Thoracic aorta (tissue), 2 donors: ENCODE measurements around the gene YARS1. TPM values are rescaled to one million over a fixed set of nuclear protein-coding genes. Genes with fewer than 3 reads are reported as not detected.

Source experiments
- ATAC-seq: fragments of 150-250 bp; one replicate; pipeline ENCODE4 v1.8.0; 2017; ENCODE audit warnings: low read depth; ENCODE audit not compliant: insufficient number of reproducible peaks, low FRiP score
- DNase-seq: peaks from one replicate; pipeline ENCODE4 v3.0.0-alpha.2; 2020; ENCODE audit warnings: low spot score
- H3K27ac ChIP-seq, 2 donors: fragments of 200-600 bp; sonication (generic); 1 replicate in 1 of 2; 2 replicates in 1 of 2; pipeline ENCODE4 v1.5.1; 2016; ENCODE audit warnings: mild to moderate bottlenecking in 2 of 2, moderate library complexity in 2 of 2
- H3K27me3 ChIP-seq: fragments of 200-600 bp; sonication (generic); replicated peaks from 2 replicates; pipeline ENCODE4 v1.6.0; 2016; ENCODE audit warnings: mild to moderate bottlenecking; ENCODE audit not compliant: insufficient read depth
- H3K36me3 ChIP-seq: fragments of 200-600 bp; sonication (generic); one replicate; pipeline ENCODE4 v1.5.1; 2016
- H3K4me1 ChIP-seq, 2 donors: fragments of 200-600 bp; sonication (generic); 1 replicate in 1 of 2; 2 replicates in 1 of 2; pipeline versions ENCODE4 v1.5.1 to v1.6.0; 2016; ENCODE audit warnings: low read depth in 2 of 2, mild to moderate bottlenecking in 1 of 2; ENCODE audit not compliant: control insufficient read depth in 1 of 2
- H3K4me3 ChIP-seq: fragments of 200-600 bp; sonication (generic); 2 replicates; pipeline ENCODE4 v1.5.1; 2016; ENCODE audit warnings: mild to moderate bottlenecking
- H3K9me3 ChIP-seq: fragments of 200-600 bp; sonication (generic); 2 replicates; pipeline ENCODE4 v1.5.1; 2016
- total RNA-seq, 2 donors: library from RNA; depleted of rRNA; stranded (reverse); fragments of >200 nt; gene quantifications; one replicate each; pipeline versions ENCODE4 v1.1.0 to v1.2.3, GENCODE V29; 2016
- TF ChIP-seq, protein P1 (sequence below): fragments of 200-600 bp; sonication (generic); IDR thresholded peaks from one replicate; pipeline ENCODE4 v1.5.1; 2019; ENCODE audit warnings: antibody characterized with exemption

Gene YARS1
- total RNA-seq, 2 donors from 2014 or later: 62.5 to 74.9 TPM

- DNase-seq (no peak), ATAC-seq (no peak)
- Histone ChIP-seq H3K27me3 (no peaks in the 10 kb centered on the region), H3K4me3 (no peak overlapping the region), H3K36me3 (peaks cover 9% of the 10 kb centered on the region), H3K4me1 (peaks cover 0 to 16% of the 10 kb centered on the region in 2 donors), H3K27ac (no peak overlapping the region), H3K9me3 (no peaks in the 10 kb centered on the region)
- TF ChIP-seq, protein P1, sequence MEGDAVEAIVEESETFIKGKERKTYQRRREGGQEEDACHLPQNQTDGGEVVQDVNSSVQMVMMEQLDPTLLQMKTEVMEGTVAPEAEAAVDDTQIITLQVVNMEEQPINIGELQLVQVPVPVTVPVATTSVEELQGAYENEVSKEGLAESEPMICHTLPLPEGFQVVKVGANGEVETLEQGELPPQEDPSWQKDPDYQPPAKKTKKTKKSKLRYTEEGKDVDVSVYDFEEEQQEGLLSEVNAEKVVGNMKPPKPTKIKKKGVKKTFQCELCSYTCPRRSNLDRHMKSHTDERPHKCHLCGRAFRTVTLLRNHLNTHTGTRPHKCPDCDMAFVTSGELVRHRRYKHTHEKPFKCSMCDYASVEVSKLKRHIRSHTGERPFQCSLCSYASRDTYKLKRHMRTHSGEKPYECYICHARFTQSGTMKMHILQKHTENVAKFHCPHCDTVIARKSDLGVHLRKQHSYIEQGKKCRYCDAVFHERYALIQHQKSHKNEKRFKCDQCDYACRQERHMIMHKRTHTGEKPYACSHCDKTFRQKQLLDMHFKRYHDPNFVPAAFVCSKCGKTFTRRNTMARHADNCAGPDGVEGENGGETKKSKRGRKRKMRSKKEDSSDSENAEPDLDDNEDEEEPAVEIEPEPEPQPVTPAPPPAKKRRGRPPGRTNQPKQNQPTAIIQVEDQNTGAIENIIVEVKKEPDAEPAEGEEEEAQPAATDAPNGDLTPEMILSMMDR: no peak
These were observed 46.9 kb downstream of the YARS1 start for GRCh38 chr1:32770221-32770731.

GRCh38 chr1:32769524-32770220, 47.5 kb downstream of the YARS1 start:
- Histone ChIP-seq H3K27me3 (no peaks in the 10 kb centered on the region), H3K9me3 (no peaks in the 10 kb centered on the region), H3K4me1 (peaks cover 0 to 22% of the 10 kb centered on the region in 2 donors), H3K36me3 (peaks cover 8% of the 10 kb centered on the region), H3K27ac (no peak overlapping the region), H3K4me3 (no peak overlapping the region)
- ATAC-seq (no peak), DNase-seq (no peak)
- TF ChIP-seq, protein P1: no peak

- no peak overlapping the region for H3K4me3 ChIP-seq
- H3K4me1 ChIP-seq: peaks cover 0 to 22% of the 10 kb centered on the region in 2 donors
- H3K36me3 ChIP-seq: no peaks in the 10 kb centered on the region
- H3K9me3 ChIP-seq: no peaks in the 10 kb centered on the region
- DNase-seq (no peak), ATAC-seq (no peak)
- TF ChIP-seq, protein P1: no peak
- H3K27me3 ChIP-seq: no peaks in the 10 kb centered on the region
- H3K27ac ChIP-seq: no peak overlapping the region
These were observed 48.9 kb downstream of the YARS1 start for GRCh38 chr1:32768110-32768850.

DNA sequence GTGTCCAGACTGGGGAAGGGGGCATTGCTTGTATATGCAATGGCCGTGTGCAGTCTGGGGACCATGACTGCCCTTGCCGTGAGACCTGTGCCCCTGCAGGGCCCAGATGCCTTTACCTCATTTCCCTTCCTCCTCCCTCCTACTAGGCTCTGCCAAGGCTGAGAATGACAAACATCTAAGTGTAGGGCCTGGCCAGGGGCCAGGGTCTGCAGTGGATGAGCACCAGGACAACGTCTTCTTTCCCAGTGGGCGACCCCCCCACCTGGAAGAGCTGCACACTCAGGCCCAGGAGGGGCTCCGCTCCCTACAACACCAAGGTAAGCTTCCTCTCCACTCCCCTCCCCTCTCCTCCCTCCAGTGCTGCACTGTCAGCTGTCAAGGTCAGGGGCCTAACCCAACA, 49.5 kb downstream of the YARS1 start:
- no peaks in the 10 kb centered on the region for H3K27me3 ChIP-seq
- DNase-seq (no peak), ATAC-seq (no peak)
- no peak overlapping the region for H3K4me3 ChIP-seq
- no peak overlapping the region for H3K27ac ChIP-seq
- no peaks in the 10 kb centered on the region for H3K9me3 ChIP-seq
- peaks cover 0 to 19% of the 10 kb centered on the region in 2 donors for H3K4me1 ChIP-seq
- H3K36me3 ChIP-seq: no peaks in the 10 kb centered on the region
- TF ChIP-seq, protein P1: no peak

GRCh38 chr1:32767156-32767555, 50.0 kb downstream of the YARS1 start:
- Histone ChIP-seq H3K27ac (no peak overlapping the region), H3K9me3 (no peaks in the 10 kb centered on the region), H3K36me3 (no peaks in the 10 kb centered on the region), H3K4me1 (peaks cover under 1 to 18% of the 10 kb centered on the region in 2 donors), H3K4me3 (no peak overlapping the region), H3K27me3 (no peaks in the 10 kb centered on the region)
- ATAC-seq (no peak), DNase-seq (no peak)
- TF ChIP-seq, protein P1: no peak
